GM23248 (cell line): ENCODE measurements around the gene C19orf25.

Experiments used
- EZH2 ChIP-seq: fragments of 200-600 bp; sonication (generic); IDR thresholded peaks from 2 replicates; pipeline ENCODE4 v1.6.1; 2018; ENCODE audit warnings: antibody characterized with exemption, mild to moderate bottlenecking; ENCODE audit not compliant: insufficient read depth, poor library complexity, severe bottlenecking
- EZH2phosphoT487 ChIP-seq: fragments of 200-600 bp; sonication (generic); IDR thresholded peaks from 2 replicates; pipeline ENCODE4 v1.6.1; 2018; ENCODE audit warnings: antibody characterized with exemption, moderate library complexity, mild to moderate bottlenecking, low read depth; ENCODE audit not compliant: insufficient read depth

DNA sequence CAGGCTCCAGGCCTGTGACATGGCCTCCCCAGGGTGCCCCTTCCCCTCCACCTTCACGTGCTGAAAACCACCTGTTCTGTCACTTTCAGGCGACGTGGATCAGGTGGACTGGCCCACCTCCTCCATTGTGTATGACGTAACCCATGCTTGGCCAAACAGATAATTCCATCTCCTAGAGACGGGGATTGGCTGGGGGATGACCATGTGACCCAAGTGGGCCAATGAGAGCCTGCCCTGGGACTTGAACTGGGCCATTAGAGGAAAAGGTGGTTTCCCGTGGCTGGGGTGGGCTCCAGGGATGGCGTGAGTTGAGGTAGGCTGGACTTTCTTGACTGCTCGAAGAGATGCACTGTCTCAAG, 37.4 kb upstream of the C19orf25 start:
- TF ChIP-seq EZH2phosphoT487 (no peak), EZH2 (no peak)
